SK-N-SH (cell line): Measurements from ENCODE around the gene KRT40. TPM values are rescaled to one million over a fixed set of nuclear protein-coding genes. Genes with fewer than 3 reads are reported as not detected.

Experiments used
- CTCF ChIA-PET: fragments of 300-600, 350-600 bp; formaldehyde crosslinking; extraction: SDS; loops from one replicate; lab custom pipeline; 2021; lab: Yijun Ruan, JAX
- POLR2A ChIA-PET: fragments of 350-600 bp; sonication (Branson Sonifier 250); formaldehyde crosslinking; extraction: SDS; loops from one replicate; lab custom pipeline; 2020; ENCODE audit warnings: antibody characterized with exemption, inconsistent platforms; lab: Yijun Ruan, JAX
- DNase-seq: peaks from one replicate; pipeline ENCODE4 v3.0.0; 2012
- H2AFZ ChIP-seq: fragments of 200-600 bp; sonication (generic); 2 replicates; pipeline ENCODE4 v1.8.1; 2016; ENCODE audit warnings: antibody characterized with exemption, mild to moderate bottlenecking, low read depth
- H3F3A ChIP-seq: fragments of 200-600 bp; sonication (generic); replicated peaks from 2 replicates; pipeline ENCODE3; 2016; ENCODE audit warnings: antibody characterized with exemption, mild to moderate bottlenecking; ENCODE audit not compliant: insufficient read depth
- H3K27ac ChIP-seq, 2 experiments: fragments of 200-500 bp in 1 of 2; fragments of 200-600 bp in 1 of 2; sonication (Bioruptor generic) in 1 of 2; sonication (generic), shearing (Covaris generic) in 1 of 2; 2 replicates each; pipeline versions ENCODE4 v1.5.1 to v1.6.1; 2014 to 2016; ENCODE audit warnings: low read depth in 2 of 2, inconsistent platforms in 1 of 2, low read length in 1 of 2, mild to moderate bottlenecking in 1 of 2, mixed read lengths in 1 of 2
- H3K27me3 ChIP-seq: fragments of 200-600 bp; sonication (generic), shearing (Covaris generic); 2 replicates; pipeline ENCODE4 v1.6.1; 2016; ENCODE audit warnings: mixed run types; ENCODE audit not compliant: insufficient read depth
- H3K36me3 ChIP-seq, 2 experiments: fragments of 200-500 bp in 1 of 2; fragments of 200-600 bp in 1 of 2; sonication (Bioruptor generic) in 1 of 2; sonication (generic) in 1 of 2; replicated peaks in 1 of 2; 2 replicates each; pipeline versions ENCODE3 to v1.5.1; 2014 to 2016; ENCODE audit warnings: low read length in 1 of 2, mild to moderate bottlenecking in 1 of 2; ENCODE audit not compliant: insufficient read depth in 2 of 2, control insufficient read depth in 1 of 2
- H3K4me1 ChIP-seq, 2 experiments: fragments of 200-500 bp in 1 of 2; fragments of 200-600 bp in 1 of 2; sonication (Bioruptor generic) in 1 of 2; sonication (generic), shearing (Covaris generic) in 1 of 2; 2 replicates each; pipeline versions ENCODE4 v1.5.1 to v1.6.1; 2014 to 2016; ENCODE audit warnings: low read depth in 1 of 2, low read length in 1 of 2, mixed run types in 1 of 2; ENCODE audit not compliant: insufficient read depth in 2 of 2, control insufficient read depth in 1 of 2
- H3K4me2 ChIP-seq: fragments of 200-600 bp; sonication (generic), shearing (Covaris generic); 2 replicates; pipeline ENCODE4 v1.6.1; 2017; ENCODE audit warnings: mixed run types
- H3K4me3 ChIP-seq, 2 experiments: fragments of 200-500 bp in 1 of 2; fragments of 200-600 bp in 1 of 2; sonication (Bioruptor generic) in 1 of 2; sonication (generic), shearing (Covaris generic) in 1 of 2; 2 replicates each; pipeline versions ENCODE4 v1.5.1 to v1.8.1; 2014 to 2016; ENCODE audit warnings: low read depth in 2 of 2, inconsistent platforms in 1 of 2, low read length in 1 of 2, mild to moderate bottlenecking in 1 of 2, mixed read lengths in 1 of 2, moderate library complexity in 1 of 2
- H3K79me2 ChIP-seq: fragments of 200-600 bp; sonication (generic); 2 replicates; pipeline ENCODE4 v1.8.1; 2017; ENCODE audit warnings: mild to moderate bottlenecking; ENCODE audit not compliant: insufficient read depth
- H3K9ac ChIP-seq: fragments of 200-600 bp; sonication (generic); 2 replicates; pipeline ENCODE4 v1.6.1; 2017; ENCODE audit warnings: mixed run types
- H3K9me2 ChIP-seq: fragments of 200-600 bp; sonication (generic); 2 replicates; pipeline ENCODE4 v1.6.1; 2017; ENCODE audit warnings: mixed run types
- H3K9me3 ChIP-seq: fragments of 200-600 bp; sonication (generic); 2 replicates; pipeline ENCODE4 v1.6.1; 2017; ENCODE audit warnings: mixed run types, mild to moderate bottlenecking, moderate library complexity
- H4K20me1 ChIP-seq: fragments of 200-600 bp; sonication (generic); 2 replicates; pipeline ENCODE4 v1.6.1; 2017; ENCODE audit warnings: mild to moderate bottlenecking, mixed run types; ENCODE audit not compliant: insufficient read depth
- CHD2 ChIP-seq: fragments of 150-350 bp; IDR thresholded peaks from 2 replicates; pipeline ENCODE4 v1.6.1; 2018; ENCODE audit warnings: low read length; ENCODE audit not compliant: partially characterized antibody
- CTCF ChIP-seq: fragments of 200-600 bp; sonication (generic); IDR thresholded peaks from 2 replicates; pipeline ENCODE4 v1.6.1; 2017; ENCODE audit warnings: antibody characterized with exemption, mild to moderate bottlenecking, moderate library complexity
- ELF1 ChIP-seq: IDR thresholded peaks from 2 replicates; pipeline ENCODE4 v1.4.0; 2012
- EP300 ChIP-seq, 2 experiments: IDR thresholded peaks; 2 replicates each; pipeline versions ENCODE4 v1.4.0 to v1.6.1; 2012; ENCODE audit warnings: borderline replicate concordance in 1 of 2, low read depth in 1 of 2, low read length in 1 of 2
- FOSL2 ChIP-seq: IDR thresholded peaks from 2 replicates; pipeline ENCODE4 v1.4.0; 2012; ENCODE audit warnings: low read depth, mild to moderate bottlenecking, moderate library complexity, borderline replicate concordance
- FOXJ3 ChIP-seq: sonication (generic); formaldehyde crosslinking; IDR thresholded peaks from 2 replicates; pipeline ENCODE4 v1.5.1; 2020; ENCODE audit warnings: mild to moderate bottlenecking, missing genetic modification reagents
- GATA2 ChIP-seq: sonication (generic); formaldehyde crosslinking; IDR thresholded peaks from 2 replicates; pipeline ENCODE4 v1.5.0; 2020; ENCODE audit warnings: mild to moderate bottlenecking, missing genetic modification reagents
- IRF3 ChIP-seq: fragments of 150-350 bp; IDR thresholded peaks from 2 replicates; pipeline ENCODE4 v1.6.1; 2016; ENCODE audit warnings: mild to moderate bottlenecking, low read depth, low read length
- MAX ChIP-seq: IDR thresholded peaks from 2 replicates; pipeline ENCODE4 v1.4.0; 2012; ENCODE audit warnings: low read depth
- MEF2A ChIP-seq: IDR thresholded peaks from 2 replicates; pipeline ENCODE4 v1.4.0; 2012; ENCODE audit warnings: low read depth, borderline replicate concordance
- NFIC ChIP-seq: IDR thresholded peaks from 2 replicates; pipeline ENCODE4 v1.4.0; 2012; ENCODE audit warnings: borderline replicate concordance
- NRF1 ChIP-seq: IDR thresholded peaks from 2 replicates; pipeline ENCODE4 v1.6.1; 2012; ENCODE audit warnings: low read depth, mild to moderate bottlenecking, low read length
- RAD21 ChIP-seq: IDR thresholded peaks from 2 replicates; pipeline ENCODE4 v1.6.1; 2012; ENCODE audit warnings: mild to moderate bottlenecking, low read length
- RCOR1 ChIP-seq: fragments of 150-350 bp; IDR thresholded peaks from 2 replicates; pipeline ENCODE4 v1.6.1; 2017; ENCODE audit warnings: antibody characterized with exemption, low read length
- RXRA ChIP-seq: IDR thresholded peaks from 2 replicates; pipeline ENCODE4 v1.4.0; 2012; ENCODE audit warnings: low read depth, mild to moderate bottlenecking, borderline replicate concordance
- SIN3A ChIP-seq: IDR thresholded peaks from 2 replicates; pipeline ENCODE4 v1.6.1; 2012; ENCODE audit warnings: low read depth, mild to moderate bottlenecking, low read length, moderate library complexity, borderline replicate concordance
- SMC3 ChIP-seq: IDR thresholded peaks from 2 replicates; pipeline ENCODE4 v1.6.1; 2012; ENCODE audit warnings: low read depth, low read length, improper control_type of control experiment
- TAF1 ChIP-seq: IDR thresholded peaks from 2 replicates; pipeline ENCODE4 v1.6.1; 2012; ENCODE audit warnings: low read depth, mild to moderate bottlenecking, low read length, moderate library complexity, borderline replicate concordance
- TEAD4 ChIP-seq: IDR thresholded peaks from 2 replicates; pipeline ENCODE4 v1.4.0; 2012; ENCODE audit warnings: mild to moderate bottlenecking, borderline replicate concordance; ENCODE audit not compliant: insufficient read depth
- USF1 ChIP-seq: IDR thresholded peaks from 2 replicates; pipeline ENCODE4 v1.4.0; 2012; ENCODE audit warnings: low read depth, borderline replicate concordance
- USF2 ChIP-seq: fragments of 150-350 bp; IDR thresholded peaks from 2 replicates; pipeline ENCODE4 v1.6.1; 2017; ENCODE audit warnings: antibody characterized with exemption, low read length, low read depth, borderline replicate concordance
- YY1 ChIP-seq: IDR thresholded peaks from 2 replicates; pipeline ENCODE4 v1.4.0; 2012; ENCODE audit warnings: low read depth, mild to moderate bottlenecking
- ZBTB33 ChIP-seq: IDR thresholded peaks from 2 replicates; pipeline ENCODE4 v1.4.0; 2012; ENCODE audit warnings: low read depth, borderline replicate concordance
- WGBS: methylation state at CpG from one replicate; pipeline ENCODE4 v1.1.6; 2017; ENCODE audit warnings: low lambda C conversion rate; 5-methylcytosine and 5-hydroxymethylcytosine counted together
- polyA plus RNA-seq, 3 experiments: library from polyadenylated mRNA; depleted of rRNA; stranded (reverse); fragments of >200 nt; gene quantifications; 2 replicates each; pipeline ENCODE4 v1.2.3, GENCODE V29; 2012

Gene KRT40
- polyA plus RNA-seq, 1 of the 3 experiments (the other 2 are of a cell fraction): not detected

- POLR2A ChIA-PET: no interaction called here
- DNase-seq: no peak
- CTCF ChIA-PET: interaction anchor here (0.6 kb wide), 1 partner anchor 73 kb away, joined by 3 read pairs; no protein-coding TSS in a partner anchor
Measured at GRCh38 chr17:41009301-41009760, 25.2 kb upstream of the KRT40 start.

GRCh38 chr17:41008811-41009210 is 24.7 kb upstream of the KRT40 start, which contains the start of gene KRTAP3-1:
KRTAP3-1 (minus strand) TSS chr17:41009128; CDS start chr17:41009074, 54 bp downstream.
- Histone ChIP-seq H3F3A (no peaks in the 10 kb centered on the region), H3K4me3 (no peak within 1 kb of the TSS), H3K9ac (no peak within 1 kb of the TSS), H3K27me3 (peaks cover 33% of the 10 kb centered on the region; the same call in 1 of the 2 replicates), H3K27ac (no peak within 1 kb of the TSS), H4K20me1 (no peaks in the 10 kb centered on the region), H3K4me1 (no peaks in the 10 kb centered on the region), H3K36me3 (no peaks in the 10 kb centered on the region), H3K9me3 (no peaks in the 10 kb centered on the region), H3K9me2 (no peaks in the 10 kb centered on the region), H3K4me2 (no peak within 1 kb of the TSS), H2AFZ (no peak within 1 kb of the TSS), H3K79me2 (no peaks in the 10 kb centered on the region)
- ChIA-PET CTCF (no interaction called here), POLR2A (no interaction called here)
- WGBS: 21% methylated on average over 7 of the region's 8 CpGs
- no peak for DNase-seq
- TF ChIP-seq RXRA: no peak
- TF ChIP-seq USF1: no peak
- TF ChIP-seq IRF3: no peak
- no peak for TF ChIP-seq TAF1
- no peak for TF ChIP-seq CHD2
- TF ChIP-seq NFIC: no peak
- no peak for TF ChIP-seq RAD21
- TF ChIP-seq ZBTB33: no peak
- TF ChIP-seq MEF2A: no peak
- TF ChIP-seq CTCF: no peak
- TF ChIP-seq GATA2 (CRISPR knock-in tag): no peak
- no peak for TF ChIP-seq TEAD4

More at GRCh38 chr17:41009301-41009760, 25.2 kb upstream of the KRT40 start:
- Histone ChIP-seq H3F3A (no peaks in the 10 kb centered on the region), H3K36me3 (no peaks in the 10 kb centered on the region), H3K9me3 (no peaks in the 10 kb centered on the region), H3K4me3 (no peak overlapping the region), H4K20me1 (no peaks in the 10 kb centered on the region), H3K27me3 (peaks cover 30% of the 10 kb centered on the region; the same call in 1 of the 2 replicates), H3K9me2 (no peaks in the 10 kb centered on the region), H3K27ac (no peak overlapping the region), H3K9ac (no peak overlapping the region), H3K4me2 (no peak overlapping the region), H3K79me2 (no peaks in the 10 kb centered on the region), H2AFZ (no peak overlapping the region), H3K4me1 (no peaks in the 10 kb centered on the region)
- 3% methylated on average over 4 of the region's 4 CpGs for WGBS
- TF ChIP-seq ELF1 (no peak), EP300 (IDR thresholded peaks at IDR 0.05; ENCODE audit: borderline replicate concordance in 1 of 2, low read depth in 1 of 2, low read length in 1 of 2) (no peak), RCOR1 (no peak), SMC3 (no peak), SIN3A (no peak), RXRA (no peak), MAX (no peak), FOSL2 (no peak), TEAD4 (no peak), NRF1 (no peak), YY1 (no peak), FOXJ3 (CRISPR knock-in tag) (no peak), USF2 (no peak), RAD21 (no peak)
